ENCODE results near the gene SPAAR.

Gene SPAAR

GRCh38 chr9:35918780-35919179 lies 9.5 kb downstream of the SPAAR start:
- Histone ChIP-seq H3K4me3 (ENCODE audit: low read depth, low read length) (no peak overlapping the region), H3K4me1 (0 out of 2 replicates have a peak, but pooled peaks cover 2% of the 10 kb centered on the region), H3K27me3 (no peaks in the 10 kb centered on the region), H3K36me3 (no peaks in the 10 kb centered on the region), H3K9me3 (no peaks in the 10 kb centered on the region)
- TF ChIP-seq CTCF (IDR thresholded peaks at IDR 0.05; ENCODE audit: low read depth, low read length): no peak
- DNase-seq: no peak

- no peak for DNase-seq
- Histone ChIP-seq H3K36me3 (no peaks in the 10 kb centered on the region), H3K9me3 (no peaks in the 10 kb centered on the region), H3K4me1 (0 out of 2 replicates have a peak, but pooled peaks cover 2% of the 10 kb centered on the region), H3K27me3 (no peaks in the 10 kb centered on the region), H3K4me3 (ENCODE audit: low read depth, low read length) (no peak overlapping the region)
- TF ChIP-seq CTCF (IDR thresholded peaks at IDR 0.05; ENCODE audit: low read depth, low read length): no peak
These were observed 10.1 kb downstream of the SPAAR start for GRCh38 chr9:35919212-35920008.

DNA sequence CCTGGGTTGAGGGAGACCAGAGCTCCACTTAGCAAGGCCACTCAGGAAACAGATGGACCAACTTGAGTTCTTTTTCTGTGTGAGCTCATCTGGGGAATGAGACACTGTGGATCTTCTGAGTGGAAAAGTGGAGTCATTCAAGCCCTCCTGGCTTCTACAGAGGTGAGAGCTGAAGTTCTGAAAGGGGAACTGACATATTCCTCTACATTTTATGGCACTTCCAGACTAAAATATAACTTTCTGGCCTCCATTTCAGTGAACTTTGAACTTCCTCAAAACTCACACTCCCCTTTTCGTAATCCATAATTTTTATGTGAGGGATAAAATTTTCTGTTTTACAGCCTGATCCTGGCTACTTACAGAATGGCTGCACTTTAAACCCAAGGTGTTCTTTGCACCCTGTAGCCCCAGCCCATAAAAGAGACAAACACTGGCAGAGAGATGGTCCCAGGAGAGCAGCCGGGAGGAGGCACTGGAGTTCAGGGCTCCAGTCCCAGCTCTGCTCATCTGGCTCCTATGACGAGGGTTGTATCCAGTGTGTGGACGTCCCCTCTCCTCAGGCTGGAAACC lies 10.8 kb downstream of the SPAAR start:
- Histone ChIP-seq H3K4me3 (ENCODE audit: low read depth, low read length) (no peak overlapping the region), H3K9me3 (no peaks in the 10 kb centered on the region), H3K36me3 (no peaks in the 10 kb centered on the region), H3K4me1 (no peaks in the 10 kb centered on the region), H3K27me3 (no peaks in the 10 kb centered on the region)
- DNase-seq: no peak
- TF ChIP-seq CTCF (IDR thresholded peaks at IDR 0.05; ENCODE audit: low read depth, low read length): no peak

DNA sequence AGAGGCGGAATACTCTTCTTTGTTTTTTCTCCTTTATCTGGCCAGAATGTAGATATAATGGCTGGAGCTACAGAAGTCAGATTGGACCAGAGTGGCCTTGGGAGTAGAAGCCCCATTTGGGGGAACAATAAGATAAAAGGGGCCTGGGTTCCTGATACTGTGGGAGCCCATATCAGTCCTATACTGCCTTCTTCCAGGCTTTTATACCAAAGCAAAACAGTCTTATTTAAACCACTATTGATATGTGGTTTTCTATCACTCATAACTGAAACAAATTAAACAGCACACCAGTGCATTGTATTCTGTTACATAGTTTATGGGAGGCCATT lies 14.3 kb downstream of the SPAAR start:
- no peak for DNase-seq
- no peaks in the 10 kb centered on the region for H3K36me3 ChIP-seq
- no peaks in the 10 kb centered on the region for H3K27me3 ChIP-seq
- H3K9me3 ChIP-seq: no peaks in the 10 kb centered on the region
- no peak overlapping the region for H3K4me3 ChIP-seq (ENCODE audit: low read depth, low read length)
- no peak for TF ChIP-seq CTCF (IDR thresholded peaks at IDR 0.05; ENCODE audit: low read depth, low read length)
- no peaks in the 10 kb centered on the region for H3K4me1 ChIP-seq

DNA sequence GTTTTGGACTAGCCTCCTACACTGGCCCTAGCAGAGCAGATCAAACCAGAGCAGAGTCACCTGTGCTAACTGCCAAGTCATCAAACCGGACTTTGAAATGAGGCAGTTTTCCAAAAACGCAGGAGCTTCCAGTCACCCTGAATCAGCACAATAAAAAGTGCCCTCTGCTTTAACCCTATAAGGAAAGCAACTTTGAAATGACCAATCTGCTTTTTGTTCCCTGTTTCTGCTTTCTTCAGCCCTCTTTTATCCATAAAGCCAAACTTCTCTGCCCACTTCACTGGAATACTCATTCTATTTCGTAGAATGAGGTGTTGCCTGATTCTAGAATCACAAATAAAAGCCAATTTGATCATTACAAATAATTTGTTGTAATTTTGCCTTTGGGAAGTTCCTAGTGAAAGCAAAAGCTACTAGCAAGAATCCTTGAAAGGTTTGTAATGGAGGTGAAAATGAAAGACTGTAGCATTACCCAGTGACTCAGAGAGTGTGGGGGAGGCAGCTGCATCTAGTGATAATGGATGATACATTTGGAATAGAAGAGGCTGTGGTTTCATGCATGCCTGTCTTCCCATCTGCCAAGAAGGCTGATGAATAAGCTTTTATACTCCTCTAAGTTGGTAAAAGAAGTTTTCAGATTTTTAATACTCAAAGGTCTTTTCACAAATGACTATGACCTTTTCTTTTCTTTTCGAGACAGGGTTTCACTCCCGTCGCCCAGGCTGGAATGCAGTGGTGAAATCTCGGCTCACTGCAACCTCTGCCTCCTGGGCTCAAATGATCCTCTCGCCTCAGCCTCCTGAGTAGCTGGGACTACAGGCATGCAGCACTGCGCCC lies 14.9 kb downstream of the SPAAR start:
- Histone ChIP-seq H3K9me3 (no peaks in the 10 kb centered on the region), H3K36me3 (no peaks in the 10 kb centered on the region), H3K4me1 (no peaks in the 10 kb centered on the region), H3K27me3 (no peaks in the 10 kb centered on the region), H3K4me3 (ENCODE audit: low read depth, low read length) (no peak overlapping the region)
- DNase-seq: no peak
- TF ChIP-seq CTCF (IDR thresholded peaks at IDR 0.05; ENCODE audit: low read depth, low read length): no peak

Measured in BE2C (cell line).